NB4 (cell line): ENCODE results near the gene NOL9.

Experiments used
- POLR2A ChIP-seq: IDR thresholded peaks from 2 replicates; pipeline ENCODE4 v1.6.1; 2011; ENCODE audit warnings: mild to moderate bottlenecking; ENCODE audit not compliant: insufficient read length; ENCODE audit errors: extremely low read depth
- TF ChIP-seq, protein P1 (sequence below): IDR thresholded peaks from one replicate; pipeline ENCODE4 v1.5.1; 2012; ENCODE audit warnings: low read depth, low read length
- TF ChIP-seq, protein P2 (sequence below): IDR thresholded peaks from 2 replicates; pipeline ENCODE4 v1.6.1; 2011; ENCODE audit warnings: low read depth, low read length

DNA sequence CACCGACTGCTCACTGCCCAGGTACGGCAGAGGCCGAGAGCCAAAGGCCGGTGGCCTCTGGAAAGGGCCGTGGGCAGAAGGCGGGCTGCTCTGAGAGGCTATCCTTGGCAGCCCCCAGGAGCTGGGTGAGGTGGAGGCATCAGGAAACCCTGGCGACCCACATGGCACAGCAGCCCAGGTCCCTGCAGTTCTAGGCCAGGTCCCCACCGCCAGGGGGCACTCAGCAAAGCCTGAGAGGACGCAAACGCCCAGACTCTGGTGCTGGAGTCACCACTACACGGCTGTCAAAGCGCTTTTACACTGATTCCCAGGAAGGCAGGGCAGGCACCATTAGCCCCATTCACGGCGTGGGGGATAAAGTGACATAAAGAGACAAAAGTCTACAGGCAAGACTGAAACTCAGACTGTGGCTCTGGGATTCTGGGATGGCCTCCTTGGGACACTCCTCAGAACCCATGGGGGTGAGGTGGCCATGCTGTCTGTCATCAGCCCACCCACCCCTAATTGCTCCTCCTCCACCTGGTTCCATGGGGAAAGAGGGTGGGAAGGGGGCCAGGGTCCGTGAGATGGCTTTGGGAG lies 67.8 kb downstream of the NOL9 start:
- TF ChIP-seq, protein P1, sequence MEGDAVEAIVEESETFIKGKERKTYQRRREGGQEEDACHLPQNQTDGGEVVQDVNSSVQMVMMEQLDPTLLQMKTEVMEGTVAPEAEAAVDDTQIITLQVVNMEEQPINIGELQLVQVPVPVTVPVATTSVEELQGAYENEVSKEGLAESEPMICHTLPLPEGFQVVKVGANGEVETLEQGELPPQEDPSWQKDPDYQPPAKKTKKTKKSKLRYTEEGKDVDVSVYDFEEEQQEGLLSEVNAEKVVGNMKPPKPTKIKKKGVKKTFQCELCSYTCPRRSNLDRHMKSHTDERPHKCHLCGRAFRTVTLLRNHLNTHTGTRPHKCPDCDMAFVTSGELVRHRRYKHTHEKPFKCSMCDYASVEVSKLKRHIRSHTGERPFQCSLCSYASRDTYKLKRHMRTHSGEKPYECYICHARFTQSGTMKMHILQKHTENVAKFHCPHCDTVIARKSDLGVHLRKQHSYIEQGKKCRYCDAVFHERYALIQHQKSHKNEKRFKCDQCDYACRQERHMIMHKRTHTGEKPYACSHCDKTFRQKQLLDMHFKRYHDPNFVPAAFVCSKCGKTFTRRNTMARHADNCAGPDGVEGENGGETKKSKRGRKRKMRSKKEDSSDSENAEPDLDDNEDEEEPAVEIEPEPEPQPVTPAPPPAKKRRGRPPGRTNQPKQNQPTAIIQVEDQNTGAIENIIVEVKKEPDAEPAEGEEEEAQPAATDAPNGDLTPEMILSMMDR: peak; percentile 92
- TF ChIP-seq POLR2A: no peak
- TF ChIP-seq, protein P2, sequence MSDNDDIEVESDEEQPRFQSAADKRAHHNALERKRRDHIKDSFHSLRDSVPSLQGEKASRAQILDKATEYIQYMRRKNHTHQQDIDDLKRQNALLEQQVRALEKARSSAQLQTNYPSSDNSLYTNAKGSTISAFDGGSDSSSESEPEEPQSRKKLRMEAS: peak; percentile 51; the same call in 1 of the 2 replicates
